K562 (cell line): ENCODE results near the gene KAZN. TPM values are rescaled to one million over a fixed set of nuclear protein-coding genes. Genes with fewer than 3 reads are reported as not detected.

ENCODE experiments used
- ATAC-seq: fragments of 200-7000 bp; cut with Tn5 transposase; 3 replicates; pipeline ENCODE4 v1.9.1; 2020; ENCODE audit warnings: moderate library complexity
- BruUV-seq: library from RNA; stranded (reverse); fragments of 400-500 nt; replicated peaks from 2 replicates; lab custom pipeline; 2021; lab: Mats Ljungman, UMichigan
- CTCF ChIA-PET: fragments of 300-600 bp; formaldehyde crosslinking; extraction: SDS; loops from one replicate; lab custom pipeline; 2021; ENCODE audit warnings: low intra/inter-chr PET ratio; lab: Yijun Ruan, JAX
- POLR2A ChIA-PET: fragments of 300-600, 350-650 bp; sonication (Branson Sonifier 250); formaldehyde crosslinking; extraction: SDS; loops from one replicate; lab custom pipeline; 2021; ENCODE audit warnings: antibody characterized with exemption, inconsistent platforms; lab: Yijun Ruan, JAX
- DNase-seq, 4 experiments: peaks; one replicate each; pipeline versions ENCODE4 v3.0.0 to v3.0.0-alpha.2; 2011 to 2018; ENCODE audit warnings: low spot score in 3 of 4, mixed read lengths in 3 of 4; ENCODE audit errors: extremely low read depth in 1 of 4
- FAIRE-seq: peaks from 2 replicates; lab custom pipeline; 2011; peaks lifted over from hg19 to GRCh38; lab: Jason Lieb, UNC
- H2AFZ ChIP-seq: 2 replicates; pipeline ENCODE4 v1.6.0; 2011; ENCODE audit warnings: low read depth, low read length, control low read depth, inconsistent platforms
- H3K27ac ChIP-seq: fragments of 200-600 bp; 3 replicates; pipeline ENCODE4 v1.8.0; 2011; ENCODE audit warnings: low read depth, mild to moderate bottlenecking, control low read depth, inconsistent platforms, low read length, moderate library complexity, mixed read lengths; ENCODE audit errors: extremely low read depth
- H3K27me3 ChIP-seq, 2 experiments: fragments of 300-600 bp in 1 of 2; 2 replicates in 1 of 2; 3 replicates in 1 of 2; pipeline versions ENCODE4 v1.6.0 to v1.8.0; 2011; ENCODE audit warnings: inconsistent platforms in 2 of 2, low read length in 2 of 2, mild to moderate bottlenecking in 1 of 2, mixed read lengths in 1 of 2, moderate library complexity in 1 of 2; ENCODE audit not compliant: control insufficient read depth in 2 of 2, insufficient read depth in 2 of 2
- H3K36me3 ChIP-seq: fragments of 300-600 bp; 3 replicates; pipeline ENCODE4 v1.8.0; 2011; ENCODE audit warnings: mild to moderate bottlenecking, low read length, inconsistent platforms; ENCODE audit not compliant: control insufficient read depth, insufficient read depth
- H3K4me1 ChIP-seq, 2 experiments: fragments of 200-600 bp in 1 of 2; replicated peaks in 1 of 2; 2 replicates in 1 of 2; 3 replicates in 1 of 2; pipeline versions ENCODE4 v1.5.1 to v1.8.0; 2011; ENCODE audit warnings: inconsistent platforms in 2 of 2, low read length in 2 of 2, mild to moderate bottlenecking in 1 of 2, mixed read lengths in 1 of 2, moderate library complexity in 1 of 2; ENCODE audit not compliant: control insufficient read depth in 2 of 2, insufficient read depth in 2 of 2
- H3K4me2 ChIP-seq: 2 replicates; pipeline ENCODE4 v1.6.1; 2011; ENCODE audit warnings: low read length, control low read depth, inconsistent platforms, mixed read lengths; ENCODE audit not compliant: insufficient read depth
- H3K4me3 ChIP-seq: fragments of 200-600 bp; sonication (generic), shearing (Covaris generic); 2 replicates; pipeline ENCODE4 v1.5.1; 2016; ENCODE audit warnings: control low read depth, inconsistent platforms
- H3K79me2 ChIP-seq: fragments of 200-600 bp; 3 replicates; pipeline ENCODE4 v1.8.0; 2011; ENCODE audit warnings: low read length, inconsistent platforms; ENCODE audit not compliant: control insufficient read depth, insufficient read depth
- H3K9ac ChIP-seq, 2 experiments: 2 replicates each; pipeline versions ENCODE4 v1.6.0 to v1.6.1; 2011; ENCODE audit warnings: low read depth in 2 of 2, low read length in 2 of 2, control low read depth in 1 of 2, inconsistent platforms in 1 of 2, mild to moderate bottlenecking in 1 of 2, mixed read lengths in 1 of 2; ENCODE audit not compliant: insufficient read depth in 1 of 2
- H3K9me1 ChIP-seq: one replicate; pipeline ENCODE4 v1.6.0; 2011; ENCODE audit warnings: inconsistent platforms, mild to moderate bottlenecking, low read length, moderate library complexity; ENCODE audit not compliant: control insufficient read depth, insufficient read depth
- H3K9me3 ChIP-seq: replicated peaks from 2 replicates; pipeline ENCODE4 v1.5.1; 2011; ENCODE audit warnings: low read depth, low read length, inconsistent platforms; ENCODE audit not compliant: control insufficient read depth, insufficient read depth
- H4K20me1 ChIP-seq: replicated peaks from 2 replicates; pipeline ENCODE4 v1.6.1; 2011; ENCODE audit warnings: low read length, inconsistent platforms, mixed read lengths; ENCODE audit not compliant: control insufficient read depth, insufficient read depth
- ARID2 ChIP-seq: fragments of 450-650 bp; IDR thresholded peaks from 2 replicates; pipeline ENCODE4 v1.6.1; 2017; ENCODE audit warnings: antibody characterized with exemption, mild to moderate bottlenecking
- ILF3 ChIP-seq: fragments of 450-650 bp; IDR thresholded peaks from 2 replicates; pipeline ENCODE4 v1.6.1; 2018; ENCODE audit warnings: antibody characterized with exemption, mild to moderate bottlenecking, moderate library complexity, borderline replicate concordance
- NCOR1 ChIP-seq: fragments of 450-650 bp; IDR thresholded peaks from 2 replicates; pipeline ENCODE4 v1.6.1; 2016; ENCODE audit warnings: mild to moderate bottlenecking, moderate library complexity
- NR4A1 ChIP-seq, 2 experiments: fragments of 250-450 bp in 1 of 2; fragments of 450-650 bp in 1 of 2; sonication (Bioruptor Pico) in 1 of 2; IDR thresholded peaks; 2 replicates each; pipeline versions ENCODE4 v1.4.0 to v1.6.1; 2016 to 2020; ENCODE audit warnings: mild to moderate bottlenecking in 2 of 2, missing compliant biosample characterization in 1 of 2, missing genetic modification characterization in 1 of 2, moderate library complexity in 1 of 2
- POLR2G ChIP-seq: fragments of 200-400 bp; formaldehyde crosslinking; IDR thresholded peaks from 2 replicates; pipeline ENCODE4 v1.6.1; 2017; ENCODE audit warnings: low read depth, mild to moderate bottlenecking, antibody characterized with exemption, low read length, moderate library complexity
- PRMT5 ChIP-seq: sonication (generic); formaldehyde crosslinking; IDR thresholded peaks from 2 replicates; pipeline ENCODE4 v1.5.0; 2020; ENCODE audit warnings: missing genetic modification reagents
- RBM22 ChIP-seq: fragments of 200-400 bp; formaldehyde crosslinking; IDR thresholded peaks from 2 replicates; pipeline ENCODE4 v1.6.1; 2018; ENCODE audit warnings: low read length, low read depth; ENCODE audit not compliant: poor library complexity, severe bottlenecking
- RFX7 ChIP-seq: fragments of 250-450 bp; sonication (Bioruptor Pico); IDR thresholded peaks from 2 replicates; pipeline ENCODE4 v1.5.1; 2021; ENCODE audit warnings: mild to moderate bottlenecking
- ZNF511 ChIP-seq: sonication (generic); formaldehyde crosslinking; IDR thresholded peaks from 2 replicates; pipeline ENCODE4 v1.8.0; 2022; ENCODE audit warnings: mild to moderate bottlenecking, missing genetic modification reagents
- WGBS: fragments of 100-300 bp; shearing (Covaris generic); methylation state at CpG from one replicate; pipeline ENCODE4 v1.1.6; 2016; ENCODE audit warnings: low coverage, mixed read lengths; ENCODE audit not compliant: insufficient coverage; ENCODE audit errors: missing lambda C conversion rate; 5-methylcytosine and 5-hydroxymethylcytosine counted together
- in situ Hi-C: fragments of 300-500 bp; cut with MboI; formaldehyde crosslinking; loops from 4 replicates; pipeline ENCODE4 v1.15.0; 2018; ENCODE audit warnings: inconsistent platforms, mixed read lengths
- intact Hi-C: fragments of 100-400 bp; cut with micrococcal nuclease; formaldehyde crosslinking; loops from 2 replicates; pipeline ENCODE4 v1.14.2; 2022
- polyA plus RNA-seq, 8 experiments: library from polyadenylated mRNA; depleted of rRNA in 4 of 8; stranded (reverse) in 5 of 8; unstranded in 3 of 8; fragments of >200 nt; fragmentation: Nextera tagmentation in 2 of 8; fragmentation: Illumina TruSeq in 1 of 8; extraction: Ambion mirVana in 2 of 8; extraction: Trizol in 1 of 8; gene quantifications; 2 replicates each; pipeline versions ENCODE4 v1.2.1 to v1.2.3, GENCODE V29; 2011 to 2014; ENCODE audit warnings: inconsistent platforms in 1 of 8, missing spikeins in 1 of 8
- total RNA-seq, 7 experiments: library from RNA; depleted of rRNA in 6 of 7; stranded (reverse); fragments of >200 nt in 6 of 7; fragmentation: Illumina TruSeq in 2 of 7; extraction: Trizol in 2 of 7; gene quantifications; 2 replicates each; pipeline versions ENCODE4 v1.2.1 to v1.2.3, GENCODE V29; 2011 to 2021; ENCODE audit warnings: low replicate concordance in 1 of 7
- TF ChIP-seq, protein P1 (sequence below): fragments of 450-650 bp; formaldehyde crosslinking; IDR thresholded peaks from 2 replicates; pipeline ENCODE4 v1.4.0; 2020; ENCODE audit warnings: mild to moderate bottlenecking, moderate library complexity

Gene KAZN
- total and polyA plus RNA-seq, 9 of the 15 experiments (the other 6 are each of a cell fraction or from before 2014, with no cell fraction given): 2.1 to 21.6 (median 5.4) TPM

- Histone ChIP-seq H3K4me1 (no peaks in the 10 kb centered on the region), H3K36me3 (peaks cover 27% of the 10 kb centered on the region; the same call in 1 of the 3 replicates), H3K79me2 (no peaks in the 10 kb centered on the region), H3K27ac (no peak overlapping the region), H2AFZ (no peak overlapping the region), H3K4me2 (no peak overlapping the region), H4K20me1 (no peaks in the 10 kb centered on the region), H3K9me3 (peaks cover 3% of the 10 kb centered on the region), H3K9ac (no peak overlapping the region), H3K9me1 (no peaks in the 10 kb centered on the region), H3K27me3 (no peaks in the 10 kb centered on the region), H3K4me3 (no peak overlapping the region)
- ChIA-PET CTCF (no interaction called here), POLR2A (no interaction called here)
- BruUV-seq: no TSS peak
- intact Hi-C loops: no loop called here
- WGBS: 67% methylated on average over 7 of the region's 7 CpGs
- in situ Hi-C loops: no loop called here
- DNase-seq (no peak), ATAC-seq (no peak), FAIRE-seq (no peak)
- TF ChIP-seq, protein P1, sequence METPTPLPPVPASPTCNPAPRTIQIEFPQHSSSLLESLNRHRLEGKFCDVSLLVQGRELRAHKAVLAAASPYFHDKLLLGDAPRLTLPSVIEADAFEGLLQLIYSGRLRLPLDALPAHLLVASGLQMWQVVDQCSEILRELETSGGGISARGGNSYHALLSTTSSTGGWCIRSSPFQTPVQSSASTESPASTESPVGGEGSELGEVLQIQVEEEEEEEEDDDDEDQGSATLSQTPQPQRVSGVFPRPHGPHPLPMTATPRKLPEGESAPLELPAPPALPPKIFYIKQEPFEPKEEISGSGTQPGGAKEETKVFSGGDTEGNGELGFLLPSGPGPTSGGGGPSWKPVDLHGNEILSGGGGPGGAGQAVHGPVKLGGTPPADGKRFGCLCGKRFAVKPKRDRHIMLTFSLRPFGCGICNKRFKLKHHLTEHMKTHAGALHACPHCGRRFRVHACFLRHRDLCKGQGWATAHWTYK (CRISPR knock-in tag): no peak
- TF ChIP-seq RFX7 (CRISPR knock-in tag) (no peak), NCOR1 (no peak), ARID2 (no peak), ILF3 (no peak)
Observed at GRCh38 chr1:15065291-15065690, 466.8 kb downstream of the KAZN start.

- Histone ChIP-seq H3K9me1 (no peaks in the 10 kb centered on the region), H3K9ac (no peak overlapping the region), H3K27ac (no peak overlapping the region), H3K36me3 (peaks cover 27% of the 10 kb centered on the region; the same call in 1 of the 3 replicates), H3K4me3 (no peak overlapping the region), H4K20me1 (no peaks in the 10 kb centered on the region), H3K9me3 (peaks cover 3% of the 10 kb centered on the region), H3K27me3 (no peaks in the 10 kb centered on the region), H3K79me2 (no peaks in the 10 kb centered on the region), H2AFZ (no peak overlapping the region), H3K4me2 (no peak overlapping the region), H3K4me1 (no peaks in the 10 kb centered on the region)
- POLR2A ChIA-PET: no interaction called here
- DNase-seq (no peak), FAIRE-seq (no peak), ATAC-seq (no peak)
- CTCF ChIA-PET: no interaction called here
- no TSS peak for BruUV-seq
- TF ChIP-seq PRMT5 (no peak), POLR2G (0 out of 2 replicates have a peak, but pooled peaks have one; percentile 26), NR4A1 (CRISPR knock-in tag; IDR thresholded peaks at IDR 0.05) (no peak), NR4A1 (tag; IDR thresholded peaks at IDR 0.05) (no peak), ZNF511 (CRISPR knock-in tag) (no peak), RBM22 (peak; percentile 30)
- 90% methylated on average over 16 of the region's 30 CpGs for whole genome bisulfite sequencing
- intact Hi-C loops (no loop called here), in situ Hi-C loops (no loop called here)
Observed at GRCh38 chr1:15065736-15066135, 467.3 kb downstream of the KAZN start.
